HL-60 (cell line): ENCODE measurements around the gene BCL2L12.

Source experiments
- POLR2AphosphoS5 ChIP-seq: IDR thresholded peaks from 2 replicates; pipeline ENCODE4 v1.6.1; 2012; ENCODE audit warnings: low read depth
- REST ChIP-seq: IDR thresholded peaks from 2 replicates; pipeline ENCODE4 v1.6.1; 2012; ENCODE audit warnings: low read depth; ENCODE audit not compliant: insufficient replicate concordance
- TF ChIP-seq, protein P1 (sequence below): IDR thresholded peaks from one replicate; pipeline ENCODE4 v1.5.1; 2011; ENCODE audit warnings: low read length, control low read depth, inconsistent platforms; ENCODE audit not compliant: insufficient read depth

GRCh38 chr19:49713236-49713845 is 47.6 kb downstream of the BCL2L12 start:
- TF ChIP-seq, protein P1, sequence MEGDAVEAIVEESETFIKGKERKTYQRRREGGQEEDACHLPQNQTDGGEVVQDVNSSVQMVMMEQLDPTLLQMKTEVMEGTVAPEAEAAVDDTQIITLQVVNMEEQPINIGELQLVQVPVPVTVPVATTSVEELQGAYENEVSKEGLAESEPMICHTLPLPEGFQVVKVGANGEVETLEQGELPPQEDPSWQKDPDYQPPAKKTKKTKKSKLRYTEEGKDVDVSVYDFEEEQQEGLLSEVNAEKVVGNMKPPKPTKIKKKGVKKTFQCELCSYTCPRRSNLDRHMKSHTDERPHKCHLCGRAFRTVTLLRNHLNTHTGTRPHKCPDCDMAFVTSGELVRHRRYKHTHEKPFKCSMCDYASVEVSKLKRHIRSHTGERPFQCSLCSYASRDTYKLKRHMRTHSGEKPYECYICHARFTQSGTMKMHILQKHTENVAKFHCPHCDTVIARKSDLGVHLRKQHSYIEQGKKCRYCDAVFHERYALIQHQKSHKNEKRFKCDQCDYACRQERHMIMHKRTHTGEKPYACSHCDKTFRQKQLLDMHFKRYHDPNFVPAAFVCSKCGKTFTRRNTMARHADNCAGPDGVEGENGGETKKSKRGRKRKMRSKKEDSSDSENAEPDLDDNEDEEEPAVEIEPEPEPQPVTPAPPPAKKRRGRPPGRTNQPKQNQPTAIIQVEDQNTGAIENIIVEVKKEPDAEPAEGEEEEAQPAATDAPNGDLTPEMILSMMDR, result no peak
- no peak for TF ChIP-seq POLR2AphosphoS5
- TF ChIP-seq REST, result no peak
